Measurements from ENCODE around the gene MTG2.
A peak's percentile ranks its signal among the peaks of the same experiment; 100 is the strongest.

The MTG2 gene, protein sequence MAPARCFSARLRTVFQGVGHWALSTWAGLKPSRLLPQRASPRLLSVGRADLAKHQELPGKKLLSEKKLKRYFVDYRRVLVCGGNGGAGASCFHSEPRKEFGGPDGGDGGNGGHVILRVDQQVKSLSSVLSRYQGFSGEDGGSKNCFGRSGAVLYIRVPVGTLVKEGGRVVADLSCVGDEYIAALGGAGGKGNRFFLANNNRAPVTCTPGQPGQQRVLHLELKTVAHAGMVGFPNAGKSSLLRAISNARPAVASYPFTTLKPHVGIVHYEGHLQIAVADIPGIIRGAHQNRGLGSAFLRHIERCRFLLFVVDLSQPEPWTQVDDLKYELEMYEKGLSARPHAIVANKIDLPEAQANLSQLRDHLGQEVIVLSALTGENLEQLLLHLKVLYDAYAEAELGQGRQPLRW

DNA sequence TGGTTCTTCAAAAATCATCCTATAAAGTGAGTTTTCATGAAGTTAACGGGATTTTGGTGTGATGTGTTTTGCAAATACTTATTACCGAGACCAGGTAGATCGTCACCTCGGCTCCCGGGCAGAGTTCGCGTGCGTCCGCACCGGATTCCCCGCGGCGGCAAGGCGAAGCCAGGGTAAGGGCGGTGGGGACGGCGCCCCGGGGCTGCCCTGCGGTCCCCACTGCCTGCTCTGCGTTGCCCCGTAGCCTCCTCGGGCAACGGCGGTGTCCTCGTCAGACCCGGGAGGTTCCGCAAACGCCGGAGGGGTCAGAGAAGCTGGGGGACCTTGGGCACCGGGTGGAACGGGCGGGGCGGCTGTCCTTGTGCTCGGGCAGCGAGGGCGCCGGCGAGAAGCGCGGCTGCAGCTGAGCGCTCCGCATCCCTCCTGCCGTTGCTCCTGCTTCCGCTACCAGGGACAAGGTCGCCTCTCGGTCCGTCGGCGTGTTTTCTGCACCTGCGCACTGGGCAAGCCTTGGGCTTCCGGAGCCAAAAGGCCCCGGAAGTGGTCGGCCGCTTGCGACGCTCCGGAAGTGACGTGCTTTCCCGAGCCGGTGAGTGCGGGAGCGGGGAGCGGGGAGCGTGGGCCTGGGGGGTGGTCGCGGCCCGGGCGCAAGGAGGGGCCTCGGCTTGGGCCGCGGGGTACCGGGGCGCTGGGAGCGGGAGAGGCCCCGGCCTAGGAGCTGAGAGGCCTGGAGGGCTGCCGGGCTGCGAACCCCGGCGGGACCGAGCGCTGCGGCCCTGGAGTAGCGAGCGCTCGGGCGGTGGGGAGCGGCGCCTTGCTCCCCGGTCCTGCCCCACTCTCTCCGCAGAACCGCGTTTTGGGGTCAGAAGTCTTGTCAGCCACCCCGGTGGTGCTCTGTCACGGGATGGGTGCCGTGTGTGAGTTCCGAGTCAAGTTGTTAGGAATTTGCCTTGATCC lies at the start of gene MTG2:
TSS of gene MTG2 (plus strand) at position 560 of the 957 bp plus-strand sequence. CDS start 10,393 bp downstream, outside the sequence.
- DNase-seq (ENCODE audit: low spot score) = peak; percentile 95

DNA sequence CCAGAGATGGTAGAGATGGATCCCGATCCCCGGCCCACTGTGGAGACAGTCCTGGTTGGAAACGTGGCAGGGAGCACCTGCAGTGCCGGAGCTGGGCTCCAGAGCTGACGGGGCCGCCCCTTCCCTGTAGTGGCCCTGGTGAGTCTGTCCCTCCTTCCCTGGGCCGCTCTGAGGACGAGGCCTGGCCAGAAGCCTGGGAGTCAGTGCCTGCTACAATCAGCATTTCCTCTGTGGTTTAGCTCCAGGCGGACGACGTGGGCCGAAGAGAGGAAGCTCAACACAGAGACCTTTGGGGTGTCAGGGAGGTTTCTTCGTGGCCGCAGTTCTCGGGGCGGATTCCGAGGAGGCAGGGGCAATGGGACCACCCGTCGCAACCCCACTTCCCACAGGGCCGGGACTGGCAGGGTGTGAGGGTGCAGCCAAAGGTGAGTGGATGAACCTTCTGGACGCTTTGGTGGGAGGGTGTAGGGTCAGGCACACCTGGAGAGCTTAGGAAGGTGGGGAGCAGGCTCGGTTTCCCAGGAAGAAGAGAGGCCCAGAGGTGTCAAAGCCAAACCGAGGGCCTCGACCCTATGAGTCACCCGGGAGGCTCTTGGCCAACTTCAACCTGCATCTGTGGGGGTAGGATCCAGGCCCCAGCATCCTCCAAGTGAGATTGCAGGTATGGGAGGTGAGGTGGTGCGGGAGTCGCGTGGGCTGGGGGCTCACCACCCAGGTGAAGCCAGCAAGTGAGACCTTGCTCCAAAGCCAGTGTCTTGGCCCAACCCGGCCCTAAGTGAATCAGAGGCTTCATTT lies 49.6 kb upstream of the MTG2 start:
- DNase-seq (ENCODE audit: low spot score) = no peak

DNA sequence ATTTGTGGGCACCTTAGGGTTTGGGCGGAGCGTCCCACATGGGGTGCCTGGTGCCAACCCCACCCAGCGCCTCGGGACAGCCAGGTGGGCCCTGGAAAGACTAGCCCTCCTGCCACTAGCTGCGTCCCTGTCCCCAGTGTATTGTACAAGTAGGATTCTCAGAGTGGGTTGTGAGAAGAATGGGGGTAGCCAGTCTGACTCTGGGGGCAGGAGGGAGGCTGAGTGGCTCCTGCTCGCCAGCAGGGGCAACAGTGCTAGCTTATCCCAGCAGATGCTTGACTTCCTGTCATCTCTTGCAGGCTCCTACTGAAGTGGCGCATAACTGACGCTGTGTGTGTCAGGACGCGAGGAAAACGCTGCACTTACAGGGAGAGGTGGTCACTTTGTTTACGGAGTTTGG lies 49.0 kb upstream of the MTG2 start:
- DNase-seq (ENCODE audit: low spot score) = no peak

DNA sequence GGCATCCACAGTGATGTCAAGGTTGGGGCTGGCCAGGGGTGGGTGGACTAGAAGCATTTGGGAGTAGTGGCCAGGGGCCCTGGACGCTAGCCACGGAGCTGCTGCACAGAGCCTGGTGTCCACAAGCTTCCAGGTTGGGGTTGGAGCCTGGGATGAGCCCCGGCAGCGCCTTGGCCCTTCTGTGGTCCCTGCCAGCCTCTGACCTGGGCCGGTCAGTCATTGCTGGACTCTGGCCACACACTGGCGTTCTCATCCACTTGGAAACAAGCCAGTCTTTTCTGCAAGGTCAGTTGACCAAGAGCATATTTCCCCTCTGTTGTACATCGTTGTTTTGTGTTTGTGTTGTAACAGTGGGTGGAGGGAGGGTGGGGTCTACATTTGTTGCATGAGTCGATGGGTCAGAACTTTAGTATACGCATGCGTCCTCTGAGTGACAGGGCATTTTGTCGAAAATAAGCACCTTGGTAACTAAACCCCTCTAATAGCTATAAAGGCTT lies 48.0 kb upstream of the MTG2 start:
- DNase-seq (ENCODE audit: low spot score) = no peak

DNA sequence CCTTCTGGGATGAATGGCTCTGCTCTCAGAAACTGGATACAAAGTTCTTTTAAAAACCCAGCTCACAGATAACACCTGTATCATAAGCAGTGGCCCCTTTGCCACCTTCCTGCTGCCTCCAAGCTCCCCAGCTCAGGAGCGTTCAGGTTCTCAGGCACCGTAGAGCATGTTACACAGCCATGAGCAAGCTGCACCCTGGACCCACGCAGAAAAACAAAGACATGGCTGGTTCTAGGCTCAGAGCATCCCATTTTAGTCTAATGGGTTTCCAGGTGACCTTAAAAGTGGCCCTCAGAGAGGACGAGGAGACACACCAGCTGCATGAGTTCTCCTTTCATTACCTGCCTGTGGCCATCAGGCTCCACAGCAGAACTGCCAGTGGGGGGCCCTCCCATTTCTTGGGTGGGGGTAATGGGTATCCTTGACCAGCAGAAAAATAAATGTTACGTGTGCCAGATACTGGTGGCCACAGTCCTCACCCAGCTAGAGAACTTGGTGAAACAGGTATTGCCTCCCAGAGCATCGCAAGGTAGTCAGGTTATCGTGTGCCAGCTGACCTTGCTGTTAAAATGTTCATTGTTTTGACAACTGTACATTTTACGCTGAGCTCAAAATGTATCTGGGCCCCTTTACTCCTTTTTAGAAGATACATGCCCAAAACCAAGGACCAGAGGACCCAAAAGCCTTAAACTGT lies 47.1 kb upstream of the MTG2 start:
- no peak for DNase-seq (ENCODE audit: low spot score)

DNA sequence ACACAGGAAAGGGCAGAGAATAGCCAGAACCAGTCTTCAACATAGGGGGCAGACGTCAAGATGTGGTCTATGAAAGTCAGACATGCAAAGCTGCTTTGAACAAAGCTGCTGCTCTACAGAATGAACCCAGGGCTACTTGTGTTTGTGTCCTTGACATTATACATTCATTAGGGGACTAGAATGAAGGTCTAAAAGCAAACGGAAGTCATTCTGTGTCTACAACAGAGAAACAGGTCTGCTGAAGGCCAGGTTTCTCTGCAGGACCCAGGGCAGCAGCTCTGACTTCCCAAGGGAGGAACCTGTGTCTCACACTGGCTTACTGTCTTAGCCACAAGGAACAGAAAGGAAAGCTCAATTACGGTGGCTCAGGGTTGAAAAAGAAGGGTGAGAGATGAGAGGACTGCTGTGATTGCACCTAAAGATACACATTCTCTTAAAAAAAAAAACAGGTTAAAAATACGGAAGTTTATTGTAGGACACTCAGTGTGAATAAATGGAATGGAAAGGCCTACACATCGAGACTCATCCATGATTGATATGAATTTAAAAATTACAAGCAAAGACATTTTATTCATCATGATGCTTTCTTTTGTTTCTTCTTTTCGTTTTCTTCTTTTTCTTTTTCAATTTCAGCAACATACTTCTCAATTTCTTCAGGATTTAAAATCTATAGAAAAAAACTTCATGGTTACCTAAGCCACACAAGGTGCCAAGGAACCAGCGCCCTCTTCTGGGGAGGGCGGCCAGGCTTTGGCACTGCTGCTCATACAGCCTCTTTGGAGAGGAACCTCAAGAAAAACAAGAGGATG lies 46.3 kb upstream of the MTG2 start:
- DNase-seq (ENCODE audit: low spot score) = peak; percentile 60

DNA sequence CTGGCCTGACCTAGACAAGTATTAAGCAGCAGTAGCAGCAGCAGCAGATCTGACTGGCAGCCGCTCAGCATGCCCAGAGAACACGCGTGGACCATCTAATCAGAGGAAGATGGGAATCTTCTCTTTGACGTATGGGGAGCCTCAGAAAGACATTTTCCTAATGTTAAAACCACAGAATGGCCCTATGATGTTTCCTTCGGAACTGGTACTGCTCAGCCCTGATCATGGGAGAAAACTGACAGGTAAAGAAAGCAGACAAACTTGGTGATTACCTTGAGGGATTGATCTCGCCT lies 45.8 kb upstream of the MTG2 start:
- DNase-seq (ENCODE audit: low spot score) = no peak

DNA sequence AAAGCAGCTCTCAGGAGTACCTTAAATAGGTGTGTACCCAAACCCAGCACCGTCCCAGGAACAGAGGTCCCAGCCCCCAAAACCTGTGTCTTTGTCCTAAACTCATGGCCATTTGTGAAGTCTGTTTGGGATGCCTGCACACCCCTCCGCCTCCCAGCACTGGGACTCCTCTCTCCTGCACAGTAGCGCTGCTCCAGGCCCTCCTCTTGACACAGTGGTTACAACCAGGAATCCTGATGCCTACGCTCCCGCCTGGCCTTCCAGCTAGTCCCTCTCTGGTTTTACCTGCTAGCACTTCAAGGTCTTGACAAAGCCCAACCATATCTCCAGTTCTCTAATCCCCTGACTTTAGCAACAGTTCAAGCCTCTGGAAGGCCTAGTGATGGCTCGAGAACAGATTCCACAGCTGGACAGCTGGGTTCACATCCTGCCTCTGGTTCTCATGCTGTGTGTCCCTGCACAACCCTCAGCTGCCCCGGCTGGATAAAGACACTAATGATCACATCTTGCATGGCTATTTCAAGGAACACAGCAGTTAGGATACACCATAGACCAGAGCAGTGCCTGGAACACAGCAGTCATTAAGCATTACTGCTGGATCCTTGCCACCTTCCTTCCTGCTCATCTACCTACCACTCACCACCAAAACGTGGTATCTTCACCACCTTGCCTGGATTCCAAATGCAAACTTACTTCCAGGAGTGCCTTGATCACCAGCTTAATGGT lies 45.2 kb upstream of the MTG2 start:
- DNase-seq (ENCODE audit: low spot score) = no peak

DNA sequence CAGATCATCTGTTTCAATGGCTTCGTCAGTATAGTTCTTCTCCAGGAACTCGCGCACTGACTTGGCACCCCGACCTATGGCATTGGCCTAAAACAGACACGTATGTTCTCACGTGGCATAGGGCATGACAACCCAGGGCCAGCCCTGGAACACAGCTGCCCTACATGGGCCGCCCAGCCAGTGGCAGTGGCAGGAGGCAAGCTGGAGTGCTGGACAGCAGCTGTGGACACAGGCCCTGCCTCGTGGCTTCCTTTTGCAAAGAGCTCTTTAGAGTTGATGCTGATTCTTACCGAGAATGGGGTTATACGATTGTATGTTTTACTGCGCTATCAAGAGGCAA lies 44.7 kb upstream of the MTG2 start:
- DNase-seq (ENCODE audit: low spot score) = no peak

DNA sequence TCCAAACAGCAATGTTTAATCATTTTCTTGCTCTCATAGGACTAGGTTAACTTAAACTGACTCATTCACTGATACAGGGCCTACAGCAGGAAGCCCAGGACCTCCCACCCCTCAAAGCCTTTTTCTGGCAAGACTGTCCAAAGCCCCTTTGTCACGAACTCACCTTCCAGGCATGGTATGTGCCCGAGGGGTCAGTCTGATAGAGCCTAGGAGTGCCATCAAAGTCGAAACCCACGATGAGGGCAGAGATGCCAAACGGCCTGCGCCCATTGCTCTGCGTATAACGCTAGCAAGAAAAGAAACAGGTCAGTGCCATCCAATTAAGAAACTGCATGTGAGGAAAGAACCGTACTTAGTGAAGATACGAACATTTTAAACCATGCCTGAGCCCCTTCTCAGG lies 43.9 kb upstream of the MTG2 start:
- no peak for DNase-seq (ENCODE audit: low spot score)

DNA sequence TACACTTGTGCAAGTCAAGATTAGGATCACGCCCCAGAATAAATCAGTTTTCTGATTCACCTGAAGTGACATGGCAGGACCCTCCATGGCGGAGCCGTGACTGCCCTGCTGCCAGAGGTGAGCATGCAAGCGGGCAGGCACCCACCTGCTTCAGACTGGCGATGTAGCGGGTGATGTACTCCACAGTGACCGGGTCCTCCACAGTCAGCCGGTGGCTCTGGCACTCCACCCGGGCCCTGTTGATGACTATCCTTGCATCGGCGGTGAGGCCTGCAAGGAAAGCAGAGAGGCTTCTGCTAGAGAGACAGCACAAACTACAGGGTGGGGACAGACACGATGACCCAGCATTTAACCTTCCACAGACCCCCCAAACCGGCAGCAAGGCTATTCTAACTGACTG lies 43.2 kb upstream of the MTG2 start:
- DNase-seq (ENCODE audit: low spot score) = no peak

DNA sequence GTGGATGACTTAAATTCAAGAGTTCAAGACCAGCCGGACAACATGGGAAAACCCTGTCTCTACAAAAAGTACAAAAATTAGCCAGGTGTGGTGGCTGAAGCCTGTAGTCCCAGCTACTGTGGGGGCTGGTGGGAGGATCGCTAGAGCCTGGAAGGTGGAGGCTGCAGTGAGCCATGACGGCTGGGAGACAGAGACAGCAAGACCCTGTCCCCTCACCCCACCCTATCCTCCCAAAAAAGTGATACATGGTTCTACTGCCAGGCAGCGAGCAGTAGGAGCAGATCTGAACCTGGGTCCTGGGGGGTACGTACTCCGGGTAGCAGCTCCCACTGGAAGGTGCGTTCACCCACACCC lies 41.8 kb upstream of the MTG2 start:
- DNase-seq (ENCODE audit: low spot score) = no peak

DNA sequence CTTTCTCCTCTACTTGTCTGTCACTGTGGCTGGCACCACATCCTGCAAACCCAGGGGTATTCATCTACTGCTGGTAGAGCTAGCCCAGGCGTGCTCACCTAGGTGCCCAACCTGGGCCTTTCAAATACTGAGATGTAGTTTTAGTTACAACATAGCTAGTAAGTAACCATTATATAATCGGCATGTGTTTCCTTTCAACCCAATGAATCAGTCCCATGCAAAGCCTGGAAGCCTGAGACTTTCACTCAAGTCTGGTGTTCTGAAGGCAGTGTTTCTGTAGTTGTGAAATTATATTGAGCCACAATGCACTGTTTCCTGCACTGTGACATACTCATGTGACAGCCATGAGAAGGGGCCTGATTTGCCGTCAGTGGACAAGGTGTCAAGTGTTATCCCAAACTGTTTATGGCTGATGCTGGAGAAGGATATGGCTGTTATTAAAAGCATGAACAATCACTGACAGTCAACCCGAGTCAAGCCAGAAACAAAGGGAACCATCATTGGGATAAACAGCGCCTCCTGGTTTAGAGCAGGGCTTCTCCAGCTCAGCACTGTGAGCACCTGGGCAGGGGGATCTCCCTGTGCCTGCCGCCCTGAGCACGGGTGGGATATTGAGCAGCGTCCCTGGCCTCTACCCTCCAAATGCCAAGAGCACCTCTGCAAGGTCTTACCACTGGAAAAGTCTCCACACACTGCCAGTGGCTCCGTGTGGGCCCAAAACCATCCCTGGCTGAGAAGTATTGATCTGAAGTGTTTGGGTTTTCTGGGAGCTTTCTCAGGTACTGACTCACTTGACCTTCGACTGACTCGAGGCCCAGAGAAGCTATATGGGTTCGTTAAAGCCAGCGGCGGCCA lies 41.2 kb upstream of the MTG2 start:
- DNase-seq (ENCODE audit: low spot score) = peak; percentile 39

DNA sequence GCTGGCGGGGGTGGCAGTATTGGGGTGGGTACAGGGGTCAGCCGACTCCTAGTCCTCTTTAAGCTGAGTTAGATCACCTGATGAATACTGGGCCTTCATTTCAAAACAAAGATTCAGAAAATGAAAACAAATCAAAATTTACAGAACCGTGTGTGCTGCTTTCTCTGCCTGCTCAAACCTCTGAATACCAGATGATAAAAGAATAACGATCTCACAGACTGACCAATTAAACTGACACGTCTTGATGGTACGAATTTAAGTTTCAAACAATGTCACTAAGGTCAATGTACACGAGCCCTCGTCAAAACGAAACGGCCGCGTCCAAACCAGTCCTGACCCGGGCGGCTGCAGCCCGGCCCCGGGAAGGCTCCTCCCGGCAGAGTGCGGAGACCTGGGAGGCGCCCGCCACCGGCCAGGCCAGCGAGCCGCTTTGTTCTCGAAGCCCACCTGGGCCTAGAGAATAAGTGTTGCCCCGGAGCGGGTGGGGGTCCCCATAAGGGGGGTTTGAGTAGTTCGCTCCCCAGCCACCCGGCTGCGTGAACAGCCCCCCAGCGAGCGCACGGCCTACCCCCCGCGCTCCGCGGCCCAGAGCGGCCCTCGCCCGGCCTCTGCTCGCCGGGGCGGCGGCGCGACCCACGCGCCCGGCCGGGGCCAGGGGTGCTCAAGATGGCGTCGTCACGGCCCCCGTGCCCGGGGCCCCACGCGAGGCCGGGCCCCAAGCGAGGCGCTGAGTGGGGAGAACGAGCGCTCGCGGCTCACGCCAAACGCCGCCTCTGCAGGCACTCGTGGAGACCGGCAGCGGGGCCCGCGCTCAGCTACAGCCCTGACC lies 40.4 kb upstream of the MTG2 start:
- no peak for DNase-seq (ENCODE audit: low spot score)

DNA sequence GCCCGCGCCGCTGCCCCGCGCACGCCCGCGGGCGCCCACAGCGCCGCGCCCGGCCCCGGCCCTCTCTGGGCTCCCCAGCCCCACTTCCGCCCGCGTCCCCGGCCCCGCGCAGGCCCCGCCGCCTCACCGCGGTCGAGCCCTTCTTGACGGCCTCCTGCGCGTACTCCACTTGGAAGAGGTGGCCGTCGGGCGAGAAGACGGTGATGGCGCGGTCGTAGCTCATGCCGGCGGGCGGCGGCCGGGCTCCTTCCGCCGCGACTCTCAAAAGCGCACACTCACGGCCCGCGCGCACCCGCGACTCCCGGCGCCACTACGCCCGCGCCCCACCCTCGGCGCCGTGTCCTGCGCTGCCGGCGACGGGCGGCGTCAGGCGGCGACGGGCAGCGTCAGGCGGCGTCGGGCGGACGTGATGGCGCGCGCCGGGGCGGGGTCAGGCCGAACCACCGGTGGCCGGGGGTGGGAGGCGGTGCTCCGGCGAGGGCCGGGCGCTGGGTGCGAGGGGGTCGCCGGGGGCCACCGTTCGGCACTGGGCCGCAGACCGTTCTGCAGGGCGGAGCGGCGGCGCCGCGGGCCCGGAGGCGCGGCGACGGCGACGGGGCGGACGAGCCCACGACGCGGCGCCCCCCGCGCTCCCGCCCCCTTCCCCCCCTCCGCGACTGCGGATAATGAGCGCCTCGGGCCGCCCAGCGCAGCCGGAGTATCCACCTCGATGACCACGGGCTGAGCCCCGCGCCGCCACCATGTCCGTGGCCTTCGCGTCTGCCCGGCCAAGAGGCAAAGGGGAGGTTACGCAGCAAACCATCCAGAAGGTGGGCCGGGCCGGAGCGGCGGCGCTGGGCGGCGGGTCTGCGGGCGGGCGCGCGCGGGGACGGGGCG lies 39.5 kb upstream of the MTG2 start, which contains the start of the genes PSMA7 and SS18L1:
TSS of gene PSMA7 (minus strand) at position 314 of the 876 bp plus-strand sequence. CDS start at position 223, 91 bp downstream.
TSS of gene SS18L1 (plus strand) at position 689 of the 876 bp plus-strand sequence. CDS start at position 741, 52 bp downstream.
- DNase-seq (ENCODE audit: low spot score) = peak; percentile 83

DNA sequence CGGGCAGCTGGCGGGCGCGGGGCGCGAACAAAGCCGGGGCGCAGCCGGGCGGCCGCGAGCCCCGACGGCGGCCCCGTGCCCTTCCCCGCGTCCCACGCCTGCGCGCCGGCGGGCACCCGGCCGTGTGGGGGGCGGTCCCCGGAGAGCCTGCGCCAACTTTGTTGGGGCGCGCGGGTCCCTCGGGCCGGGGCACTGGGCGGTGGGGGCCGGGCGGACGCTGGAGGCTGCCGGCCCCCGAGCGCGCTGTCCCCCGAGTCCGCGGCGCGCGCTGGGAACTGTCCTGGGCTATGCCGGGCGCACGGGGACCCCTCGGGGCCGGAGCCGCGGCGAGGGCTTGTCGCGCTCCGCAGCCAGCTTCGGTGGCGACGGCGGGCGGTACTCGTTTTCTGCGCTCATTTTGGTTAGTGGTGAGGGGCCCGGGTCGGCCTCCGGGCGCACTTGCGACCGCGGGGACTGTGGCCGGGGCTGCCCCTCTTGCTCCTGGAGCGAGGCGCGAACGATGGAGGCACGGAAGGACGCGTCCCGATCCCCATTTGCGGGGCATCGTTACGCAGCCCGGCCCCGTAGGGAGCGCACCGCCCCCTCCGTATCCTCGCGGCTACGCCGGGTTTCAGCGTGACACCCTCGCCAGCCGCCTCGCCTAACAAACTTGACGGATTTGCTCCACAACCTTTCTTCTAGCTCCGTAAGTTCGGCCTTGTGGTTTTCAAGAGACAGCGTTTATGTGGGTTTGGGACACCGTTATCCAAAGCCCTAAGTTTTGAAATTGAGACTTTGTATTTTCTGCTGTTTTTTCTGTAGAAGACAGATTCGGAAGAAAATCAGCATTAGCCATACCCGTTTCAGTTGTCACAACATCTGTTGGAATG lies 38.6 kb upstream of the MTG2 start:
- DNase-seq (ENCODE audit: low spot score) = no peak
